HG03457 (cell line): Measurements from ENCODE around the gene DTNA.

Experiments used
- ATAC-seq: cut with Tn5 transposase; IDR thresholded peaks from one replicate; pipeline ENCODE4 v1.9.1; 2021; ENCODE audit warnings: moderate number of reproducible peaks; ENCODE audit not compliant: unreplicated experiment

The DTNA gene

GRCh38 chr18:34928754-34929335 lies 218.7 kb downstream of the DTNA start:
- no peak for ATAC-seq

- ATAC-seq, result no peak
Observed at GRCh38 chr18:34929336-34929780, 219.3 kb downstream of the DTNA start.

GRCh38 chr18:34932363-34932762 lies 222.3 kb downstream of the DTNA start:
- no peak for ATAC-seq

GRCh38 chr18:34932792-34933466 lies 222.8 kb downstream of the DTNA start:
- ATAC-seq, result no peak

- ATAC-seq, result no peak
Observed at GRCh38 chr18:34933909-34934661, 224.0 kb downstream of the DTNA start.

- ATAC-seq, result no peak
Observed at GRCh38 chr18:34936772-34937171, 226.7 kb downstream of the DTNA start.

GRCh38 chr18:34938090-34938489 lies 228.0 kb downstream of the DTNA start:
- ATAC-seq, result no peak
